NCI-H146 treated with DMSO at 0.1 percent for 48 hours (cell line): ENCODE results near the gene SCGB1C2.
"Not testable (repeated sequence)": the region's sequence is repeated elsewhere in the genome, so short reads cannot be mapped to it uniquely, and the experiment has no call there.

Source experiments
- DNase-seq: peaks from one replicate; lab custom pipeline; 2025; ENCODE audit not compliant: unreplicated experiment; lab: John Stamatoyannopoulos, UW

The SCGB1C2 gene

DNA sequence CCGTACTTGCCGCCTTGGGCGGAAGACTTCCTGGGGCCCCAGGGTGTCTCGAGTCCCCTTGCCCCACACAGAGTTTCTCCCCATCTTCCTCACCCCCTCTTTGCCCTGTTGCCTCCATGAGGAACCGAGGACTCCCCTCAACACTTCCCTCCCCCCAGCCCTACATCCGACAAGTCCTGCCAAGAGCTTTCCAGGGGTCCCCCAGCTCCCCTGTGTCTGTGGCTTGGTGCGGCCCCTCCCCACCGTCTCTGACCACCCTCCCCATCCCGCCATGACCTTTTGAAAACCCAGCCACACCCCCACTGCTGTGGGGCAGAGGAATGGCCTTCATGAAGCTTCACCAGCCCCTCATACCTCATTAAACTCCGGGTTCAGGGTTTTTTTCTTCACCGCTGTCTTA lies 11.4 kb downstream of the SCGB1C2 start:
- DNase-seq, result no peak

DNA sequence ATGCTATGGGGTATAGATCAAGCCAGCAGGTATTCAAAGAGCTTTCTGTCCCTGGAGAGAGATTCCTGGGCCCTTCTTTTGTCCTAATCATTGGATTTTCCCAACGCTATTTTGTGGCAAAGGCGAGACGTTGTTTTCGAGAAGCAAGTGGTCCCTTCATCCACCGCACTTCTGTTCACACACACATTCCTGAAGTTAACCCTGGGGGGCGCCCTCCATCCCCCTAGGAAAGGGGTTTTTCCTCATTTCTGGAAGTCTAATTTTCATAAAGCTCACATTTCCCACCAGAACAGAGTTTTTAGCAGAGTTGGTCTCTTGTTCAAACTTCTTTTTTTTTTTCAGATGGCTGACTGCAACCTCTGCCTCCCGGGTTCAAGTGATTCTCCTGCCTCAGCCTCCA lies 11.9 kb downstream of the SCGB1C2 start:
- no peak for DNase-seq

DNA sequence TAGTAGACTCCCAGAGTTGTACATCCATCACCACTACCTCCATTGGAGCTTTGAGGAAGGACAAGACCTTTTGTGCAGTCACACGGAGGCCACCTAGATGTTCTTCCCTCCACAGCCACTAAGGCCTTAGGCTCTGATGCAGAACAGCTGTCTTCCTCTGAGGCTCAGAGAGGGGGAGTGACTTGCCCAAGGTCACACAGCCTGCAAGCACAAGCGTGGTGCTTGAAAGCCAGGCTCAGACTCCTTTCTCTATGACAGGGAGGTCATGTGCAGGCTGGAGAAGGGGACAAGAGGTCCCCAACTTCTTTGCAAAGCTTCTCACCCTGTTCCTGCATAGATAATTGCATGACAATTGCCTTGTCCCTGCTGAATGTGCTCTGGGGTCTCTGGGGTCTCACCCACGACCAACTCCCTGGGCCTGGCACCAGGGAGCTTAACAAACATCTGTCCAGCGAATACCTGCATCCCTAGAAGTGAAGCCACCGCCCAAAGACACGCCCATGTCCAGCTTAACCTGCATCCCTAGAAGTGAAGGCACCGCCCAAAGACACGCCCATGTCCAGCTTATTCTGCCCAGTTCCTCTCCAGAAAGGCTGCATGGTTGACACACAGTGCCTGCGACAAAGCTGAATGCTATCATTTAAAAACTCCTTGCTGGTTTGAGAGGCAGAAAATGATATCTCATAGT lies 12.7 kb downstream of the SCGB1C2 start:
- no peak for DNase-seq

DNA sequence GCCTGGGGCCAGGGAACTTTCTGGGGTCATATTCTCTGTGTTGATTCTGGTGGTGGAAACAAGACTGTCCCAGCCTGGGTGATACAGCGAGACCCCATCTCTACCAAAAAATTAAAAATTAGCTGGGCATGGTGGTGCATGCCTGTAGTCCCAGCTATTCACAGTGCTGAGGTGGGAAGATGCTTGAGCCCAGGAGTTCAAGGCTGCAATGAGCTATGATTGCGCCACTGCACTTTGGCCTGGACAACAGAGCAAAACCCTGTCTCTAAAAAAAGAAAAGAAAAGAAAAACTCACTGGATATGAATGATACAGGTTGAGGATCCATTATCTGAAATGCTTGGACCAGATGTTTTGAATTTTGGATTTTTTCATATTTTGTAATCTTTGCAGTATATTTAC lies 13.6 kb downstream of the SCGB1C2 start:
- no peak for DNase-seq

DNA sequence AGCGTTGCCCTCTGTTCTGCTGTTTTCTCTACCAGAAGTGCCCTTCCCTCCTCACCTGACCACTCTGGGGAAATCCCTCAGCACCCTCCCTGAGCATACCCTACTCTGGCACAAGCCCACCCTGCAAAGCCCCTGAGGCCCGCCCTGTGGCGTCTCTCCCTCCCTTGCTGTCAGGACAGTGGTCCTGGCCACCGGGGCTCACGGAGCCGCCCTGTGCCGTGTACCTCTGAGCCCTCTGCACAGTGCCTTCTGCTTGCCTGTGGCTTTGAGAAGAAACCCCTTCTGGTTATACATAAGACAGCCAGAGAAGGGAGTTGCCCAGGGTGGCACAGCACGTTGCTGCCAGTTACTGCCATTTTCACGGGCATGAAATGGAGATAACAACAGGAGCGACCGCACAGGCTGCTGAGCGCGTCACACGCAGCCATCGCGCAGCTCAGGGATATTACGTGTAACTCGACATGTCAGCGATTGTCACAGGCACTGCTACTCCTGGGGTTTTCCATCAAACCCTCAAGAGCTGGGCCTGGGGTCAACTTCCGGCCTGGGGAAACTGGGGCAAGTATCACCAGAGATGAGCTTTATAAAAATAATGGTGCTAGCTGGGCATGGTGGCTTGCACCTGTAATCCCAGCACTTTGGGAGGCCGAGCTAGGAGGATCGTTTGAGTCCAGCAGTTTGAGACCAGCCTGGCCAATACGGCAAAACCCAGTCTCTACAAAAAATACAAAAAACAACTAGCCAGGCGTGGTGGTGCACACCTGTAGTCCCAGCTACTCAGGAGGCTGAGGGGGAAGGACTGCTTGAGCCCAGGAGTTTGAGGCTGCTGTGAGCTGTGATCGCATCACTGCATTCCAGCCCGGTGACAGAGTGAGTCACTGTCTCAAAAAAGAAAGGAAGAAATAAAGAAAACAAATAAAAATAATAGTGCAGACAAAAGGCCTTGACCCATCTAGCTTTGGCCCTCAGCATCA lies 14.8 kb downstream of the SCGB1C2 start:
- DNase-seq, result no peak

DNA sequence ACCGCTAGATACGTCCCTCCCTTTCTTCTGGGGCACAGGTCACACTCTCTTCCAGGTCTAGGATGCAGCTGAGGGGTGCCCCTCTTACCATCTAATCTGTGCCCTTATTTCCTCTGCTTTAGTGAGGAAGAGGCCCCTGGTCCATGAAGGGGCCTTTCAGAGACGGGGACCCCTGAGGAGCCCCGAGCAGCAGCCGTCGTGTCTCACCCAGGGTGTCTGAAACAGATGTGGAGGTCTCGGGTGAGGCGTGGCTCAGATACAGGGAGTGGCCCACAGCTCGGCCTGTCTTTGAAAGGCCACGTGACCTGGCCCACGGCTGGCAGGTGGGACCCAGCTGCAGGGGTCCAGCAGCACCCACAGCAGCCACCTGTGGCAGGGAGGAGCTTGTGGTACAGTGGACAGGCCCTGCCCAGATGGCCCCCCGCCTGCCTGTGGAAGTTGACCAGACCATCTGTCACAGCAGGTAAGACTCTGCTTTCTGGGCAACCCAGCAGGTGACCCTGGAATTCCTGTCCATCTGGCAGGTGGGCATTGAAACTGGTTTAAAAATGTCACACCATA lies 15.6 kb downstream of the SCGB1C2 start:
- DNase-seq, result no peak

DNA sequence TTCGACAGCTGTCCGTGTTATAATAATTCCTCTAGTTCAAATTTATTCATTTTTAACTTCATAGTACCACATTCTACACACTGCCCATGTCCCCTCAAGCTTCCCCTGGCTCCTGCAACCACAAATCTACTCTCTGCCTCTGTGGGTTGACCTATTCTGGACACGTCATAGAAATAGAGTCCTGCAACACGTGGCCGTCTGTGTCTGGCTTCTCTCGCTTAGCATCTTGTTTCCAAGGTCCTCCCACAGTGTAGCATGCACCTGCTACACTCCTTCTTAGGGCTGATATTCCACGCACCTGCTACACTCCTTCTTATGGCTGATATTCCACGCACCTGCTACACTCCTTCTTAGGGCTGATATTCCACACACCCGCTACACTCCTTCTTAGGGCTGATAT lies 16.5 kb downstream of the SCGB1C2 start:
- no peak for DNase-seq

DNA sequence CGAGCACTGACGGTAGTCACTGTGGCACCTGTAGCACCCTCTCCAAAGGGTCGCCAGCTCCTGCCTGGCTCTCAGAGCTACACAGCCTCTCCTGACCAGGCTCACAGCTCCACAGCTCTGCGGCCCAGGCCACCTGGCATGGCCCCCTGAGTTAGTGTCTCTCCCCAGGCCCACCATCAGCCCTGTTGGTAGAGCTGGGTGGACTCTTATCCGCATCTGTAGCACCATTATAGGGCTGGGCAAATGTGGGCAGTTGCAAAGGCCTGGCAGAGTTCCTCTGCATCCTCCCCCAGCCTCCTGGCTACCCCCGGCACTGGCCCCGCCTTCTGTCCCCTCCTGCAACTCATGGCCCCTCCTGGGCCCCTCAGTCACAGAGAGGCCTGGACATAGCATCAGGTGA lies 18.2 kb downstream of the SCGB1C2 start:
- DNase-seq, result no peak

DNA sequence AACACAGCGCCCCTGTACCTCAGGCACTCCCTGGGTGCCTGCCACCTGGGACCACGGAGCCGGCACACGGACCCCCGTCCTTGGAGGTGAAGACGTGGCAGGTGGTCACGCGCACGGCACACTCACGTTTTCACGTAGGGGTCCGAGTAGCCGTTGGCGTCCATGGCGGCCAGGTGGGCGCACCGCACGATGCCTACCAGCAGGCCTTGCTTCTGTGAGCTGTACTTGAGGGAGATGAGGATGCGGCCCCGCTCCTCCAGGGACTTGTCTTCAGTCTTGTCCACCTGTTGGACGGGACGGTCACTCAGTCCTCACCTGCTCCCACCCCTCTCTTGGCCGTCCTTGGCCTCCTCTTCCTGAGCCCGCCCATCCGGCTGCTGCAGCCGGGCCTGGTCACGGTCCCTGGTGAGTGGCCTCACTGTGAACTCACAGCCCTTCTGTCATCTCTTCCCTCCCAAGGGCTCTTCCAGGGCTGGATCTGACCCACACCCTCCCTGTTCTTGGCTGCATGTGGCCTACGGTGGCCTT lies 18.8 kb downstream of the SCGB1C2 start:
- no peak for DNase-seq

DNA sequence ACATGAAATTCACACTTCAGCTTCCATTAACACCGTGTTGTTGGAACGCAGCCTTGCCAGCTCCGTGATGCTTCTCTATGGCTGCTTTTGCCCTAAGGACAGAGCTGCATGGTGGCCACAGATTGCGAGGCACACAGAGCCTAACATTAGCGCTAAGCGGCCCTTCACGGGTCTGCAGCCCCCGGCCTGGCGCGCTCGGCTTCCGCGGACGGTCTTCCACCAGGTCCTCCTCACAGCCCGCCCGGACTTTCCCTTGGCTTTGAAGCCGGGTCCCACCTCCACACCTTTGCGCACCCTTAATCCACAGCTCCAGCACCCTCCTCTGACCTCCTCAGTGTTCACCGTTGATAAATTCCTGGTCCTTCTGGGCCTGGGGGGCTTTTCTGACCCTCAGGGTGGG lies 19.6 kb downstream of the SCGB1C2 start:
- no peak for DNase-seq

DNA sequence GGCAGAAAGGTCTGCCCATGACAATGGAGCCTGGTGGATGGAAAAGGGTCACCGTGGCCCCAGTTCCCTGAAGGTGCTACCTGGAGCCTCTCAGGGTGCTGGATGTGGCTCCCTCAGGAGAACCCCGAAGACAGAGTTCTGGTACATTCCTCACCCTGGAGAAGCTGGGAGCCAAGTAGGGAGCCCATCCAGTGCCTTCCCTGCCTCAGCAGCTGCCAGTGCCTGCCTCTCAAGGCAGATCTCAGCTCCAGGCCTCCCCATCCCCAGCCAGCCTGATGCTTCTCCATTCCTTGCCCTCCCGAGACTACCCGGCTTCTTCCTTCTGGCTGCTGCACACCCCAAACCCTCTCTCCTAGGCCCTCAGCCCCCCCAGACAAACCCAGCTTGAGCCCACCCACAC lies 20.5 kb downstream of the SCGB1C2 start:
- DNase-seq, result no peak

DNA sequence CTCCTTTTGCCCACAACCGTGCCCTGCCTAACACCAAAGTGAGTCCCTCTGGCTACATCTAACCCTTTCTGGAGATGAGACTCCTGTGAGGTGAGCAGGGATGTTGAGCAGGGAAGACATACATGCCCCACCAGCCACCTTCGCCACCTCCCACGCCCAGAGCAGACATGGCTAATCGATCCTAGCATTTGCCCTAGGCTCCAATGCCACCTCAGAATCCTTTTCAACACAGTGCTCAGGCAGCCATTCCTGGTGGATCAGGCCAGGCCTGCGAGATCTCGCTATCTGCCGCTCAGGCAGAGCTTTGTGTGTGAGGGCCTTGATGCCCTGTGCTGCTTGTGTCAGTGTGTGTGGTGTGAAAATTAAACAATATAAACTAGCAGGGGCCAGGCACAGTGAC lies 21.0 kb downstream of the SCGB1C2 start:
- DNase-seq, result no peak

DNA sequence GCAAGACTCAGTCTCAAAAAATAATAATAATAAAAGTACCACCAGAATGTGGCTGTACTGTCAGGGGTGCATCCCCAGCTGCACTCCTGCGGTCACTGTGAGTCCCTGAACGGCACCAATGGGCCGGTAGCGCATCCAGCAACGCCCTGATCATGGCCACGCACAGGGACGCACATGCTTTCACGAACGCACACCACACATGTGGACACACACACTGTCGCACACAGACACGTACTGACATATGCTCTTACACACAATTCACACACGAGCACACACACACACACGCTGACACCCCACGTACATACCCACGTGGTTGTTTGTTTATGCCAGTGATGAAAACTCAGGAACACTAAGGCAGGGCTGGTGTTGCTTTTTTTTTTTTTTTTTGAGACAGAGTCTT lies 22.2 kb downstream of the SCGB1C2 start:
- DNase-seq, result no peak

DNA sequence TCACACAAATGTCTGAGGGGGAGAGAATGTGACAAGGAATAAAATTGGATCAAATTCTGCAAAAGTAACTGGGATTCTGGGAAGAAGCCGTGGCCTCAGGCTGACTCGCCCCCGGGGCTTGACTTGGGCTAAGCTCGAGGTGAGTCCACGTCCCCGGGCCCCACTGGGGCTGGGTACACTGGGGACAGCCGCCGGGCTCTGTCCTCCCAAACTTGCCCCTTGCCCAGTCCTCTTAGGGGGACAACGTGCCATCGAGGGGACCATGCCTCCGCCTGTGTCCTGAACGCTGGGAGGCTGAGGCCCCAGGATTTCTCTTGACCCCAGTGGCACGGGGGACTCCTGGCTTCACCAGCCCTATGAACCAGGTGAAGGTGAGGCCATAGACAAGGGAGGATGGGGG lies 23.0 kb downstream of the SCGB1C2 start:
- no peak for DNase-seq

DNA sequence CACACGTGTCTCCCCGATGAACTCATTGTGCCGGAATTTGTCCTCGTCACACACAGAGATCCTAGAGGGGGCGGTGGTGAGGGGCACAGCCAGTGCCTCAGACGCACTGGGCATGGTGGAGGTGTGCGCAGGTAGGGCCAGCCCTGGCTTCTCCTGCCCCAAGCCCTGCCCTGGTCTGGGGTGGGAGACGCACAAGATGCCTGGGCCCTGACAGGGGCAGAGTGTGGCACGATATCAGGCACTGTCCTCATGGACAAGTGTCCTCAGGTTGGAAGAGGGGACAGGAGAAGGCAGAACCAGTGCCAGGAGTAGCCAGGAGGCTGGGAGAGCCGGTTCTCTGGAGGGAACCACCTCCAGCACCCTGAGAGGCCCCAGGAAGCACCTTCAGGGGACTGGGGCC lies 24.1 kb downstream of the SCGB1C2 start:
- no peak for DNase-seq

DNA sequence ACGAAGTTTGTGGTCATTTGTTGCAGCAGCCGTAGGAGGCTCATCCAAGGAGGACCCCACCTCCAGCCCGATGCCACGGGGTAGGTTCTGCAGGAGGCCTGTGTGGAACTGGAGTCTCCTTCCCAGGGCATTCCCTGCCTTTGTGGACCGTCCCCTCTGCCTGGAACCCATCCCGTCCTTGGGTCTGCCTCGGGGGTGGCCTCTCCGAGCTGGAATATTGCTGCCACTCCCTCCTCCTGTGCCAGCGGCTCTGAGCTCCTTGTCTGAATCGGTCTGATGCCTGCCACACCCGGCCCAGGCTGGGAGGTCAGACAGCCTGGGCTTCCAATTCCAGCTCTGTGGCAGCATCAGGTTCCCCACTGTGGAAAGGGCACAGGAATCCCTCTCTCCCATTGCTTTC lies 25.3 kb downstream of the SCGB1C2 start:
- DNase-seq, result no peak

DNA sequence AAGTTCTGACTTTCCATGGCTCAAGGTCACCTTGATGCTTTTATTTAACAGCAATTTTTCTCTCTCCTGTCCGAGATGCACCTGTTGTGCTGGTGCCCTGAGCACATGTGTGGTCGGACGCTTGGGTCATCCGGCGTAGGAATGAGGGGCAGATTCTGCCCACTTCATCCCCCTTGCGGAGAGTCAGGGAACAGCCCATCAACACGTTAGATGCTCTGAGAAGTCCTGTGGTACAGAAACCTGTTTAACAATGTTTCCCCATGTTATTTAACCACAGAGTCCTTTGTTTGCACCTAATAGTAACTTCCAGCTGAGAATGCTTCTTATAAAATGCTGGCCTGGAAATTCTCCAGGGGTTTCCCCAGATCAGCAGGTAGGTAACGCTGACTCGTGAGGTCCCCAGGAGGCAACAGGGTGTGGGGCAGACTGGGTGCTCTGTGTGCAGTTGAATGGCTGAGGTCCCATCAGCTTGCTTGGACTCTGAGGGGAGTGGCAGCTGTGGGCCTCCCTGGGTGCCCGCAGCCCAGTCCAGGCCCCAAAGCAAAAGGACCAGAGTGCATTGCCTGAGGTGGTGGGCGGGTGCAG lies 26.2 kb downstream of the SCGB1C2 start:
- DNase-seq, result no peak

DNA sequence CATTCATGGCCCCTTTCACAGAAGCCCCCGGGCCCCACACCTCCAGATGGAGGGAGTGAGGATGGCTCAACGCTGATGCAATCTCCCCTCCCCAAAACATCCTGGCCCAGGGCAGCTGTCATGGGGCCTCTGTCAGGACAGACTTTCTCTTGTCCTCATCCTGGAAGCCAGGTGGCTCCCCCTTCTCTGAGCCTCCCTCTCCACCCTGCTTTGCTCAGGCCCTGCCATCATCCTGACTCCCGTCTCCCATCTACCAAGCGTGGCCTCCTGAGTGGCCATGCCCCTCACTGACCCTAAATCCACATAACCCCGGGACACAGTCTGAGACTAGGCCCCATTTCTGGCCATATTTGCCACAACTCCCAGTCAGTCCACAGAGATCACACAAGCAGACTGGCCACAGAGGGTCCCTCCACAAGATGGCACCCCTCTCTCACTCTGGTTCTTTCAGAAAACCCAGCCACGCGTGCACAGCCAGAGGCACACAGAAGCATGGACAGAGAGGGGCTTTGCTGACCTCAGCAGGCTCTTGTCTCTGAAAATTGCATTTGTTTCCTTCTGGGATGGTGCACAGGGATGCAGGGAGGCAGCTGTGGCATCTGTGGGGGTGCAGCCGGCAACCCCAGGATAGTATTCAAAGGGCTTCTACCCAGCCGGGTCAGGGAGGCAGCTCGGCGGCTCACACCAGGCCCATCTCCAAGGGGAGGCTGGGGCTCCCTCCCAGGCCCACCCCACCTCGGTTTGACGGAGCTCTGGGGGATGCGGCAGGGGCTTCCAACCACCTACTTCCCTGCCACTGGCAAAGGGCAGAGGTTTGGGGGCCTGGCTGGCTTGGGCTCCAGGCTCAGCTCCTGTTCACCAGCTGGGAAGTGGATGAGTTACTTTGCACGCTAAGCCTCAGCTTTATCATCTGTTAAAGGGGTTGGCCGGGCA lies 27.2 kb downstream of the SCGB1C2 start:
- no peak for DNase-seq

DNA sequence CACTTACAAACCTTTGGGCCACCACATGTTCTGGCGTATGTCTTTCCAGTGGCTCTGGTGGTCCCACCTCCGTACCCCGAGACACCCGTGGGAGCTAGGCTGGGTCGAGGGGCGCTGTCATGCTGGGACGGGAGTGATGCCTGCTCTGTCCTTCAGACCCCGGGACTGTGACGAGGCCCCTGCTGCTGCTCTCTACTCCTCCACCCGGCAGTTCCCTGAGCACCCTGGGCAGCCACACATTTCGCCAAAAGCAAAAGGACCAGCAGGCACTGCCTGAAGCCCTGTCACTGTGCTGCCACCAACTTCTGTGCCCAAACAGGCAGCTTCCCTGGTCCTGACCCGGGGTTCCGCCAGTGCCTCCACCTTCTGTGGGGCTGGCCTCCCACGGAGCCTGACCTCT lies 28.6 kb downstream of the SCGB1C2 start:
- no peak for DNase-seq

DNA sequence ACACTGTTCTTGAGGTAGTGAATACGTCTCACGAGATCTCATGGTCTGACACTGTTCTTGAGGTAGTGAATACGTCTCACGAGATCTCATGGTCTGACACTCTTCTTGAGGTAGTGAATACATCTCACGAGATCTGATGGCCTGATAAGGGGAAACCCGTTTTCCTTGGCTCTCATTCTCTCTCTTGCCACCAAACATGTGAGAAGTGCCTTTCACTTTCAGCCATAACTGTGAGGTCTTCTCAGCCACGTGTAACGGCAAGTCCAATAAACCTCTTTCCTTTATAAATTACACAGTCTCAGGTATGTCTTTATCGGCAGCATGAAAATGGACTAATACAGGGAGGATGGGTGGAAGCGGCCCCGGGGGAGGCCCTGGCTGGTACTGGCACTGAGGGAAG lies 31.2 kb downstream of the SCGB1C2 start:
- DNase-seq, result not testable (repeated sequence)
